CD14-positive monocyte (primary cell): ENCODE data around the gene IPPK. TPM values are rescaled to one million over a fixed set of nuclear protein-coding genes. Genes with fewer than 3 reads are reported as not detected.
"Not testable (repeated sequence)": the region's sequence is repeated elsewhere in the genome, so short reads cannot be mapped to it uniquely, and the experiment has no call there.

Experiments used
- DNase-seq, 3 donors: peaks; one replicate each; pipeline ENCODE4 v3.0.0-alpha.2; 2011 to 2022
- H2AFZ ChIP-seq: 2 replicates; pipeline ENCODE4 v1.6.0; 2012; ENCODE audit warnings: mild to moderate bottlenecking, low read depth, low read length, inconsistent platforms; ENCODE audit not compliant: insufficient read depth, poor library complexity, severe bottlenecking
- H3K27ac ChIP-seq, 2 donors: 1 replicate in 1 of 2; 2 replicates in 1 of 2; pipeline ENCODE4 v1.5.1; 2012 to 2013; ENCODE audit warnings: low read length in 2 of 2, control low read depth in 1 of 2, inconsistent platforms in 1 of 2, low read depth in 1 of 2, mild to moderate bottlenecking in 1 of 2
- H3K27me3 ChIP-seq, 2 donors: one replicate each; pipeline versions ENCODE4 v1.6.0 to v1.6.1; 2011 to 2013; ENCODE audit warnings: low read length in 2 of 2; ENCODE audit not compliant: control insufficient read depth in 2 of 2, insufficient read depth in 2 of 2
- H3K36me3 ChIP-seq, 2 donors: replicated peaks in 1 of 2; 1 replicate in 1 of 2; 2 replicates in 1 of 2; pipeline versions ENCODE4 v1.5.1 to v1.6.1; 2012 to 2013; ENCODE audit warnings: low read length in 2 of 2, control low read depth in 1 of 2, inconsistent platforms in 1 of 2, mild to moderate bottlenecking in 1 of 2; ENCODE audit not compliant: insufficient read depth in 2 of 2, control insufficient read depth in 1 of 2
- H3K4me1 ChIP-seq, 2 donors: 1 replicate in 1 of 2; 2 replicates in 1 of 2; pipeline versions ENCODE4 v1.5.1 to v1.6.1; 2012 to 2013; ENCODE audit warnings: low read length in 2 of 2, control low read depth in 1 of 2, inconsistent platforms in 1 of 2, mild to moderate bottlenecking in 1 of 2, moderate library complexity in 1 of 2; ENCODE audit not compliant: insufficient read depth in 2 of 2, control insufficient read depth in 1 of 2
- H3K4me2 ChIP-seq: replicated peaks from 2 replicates; pipeline ENCODE3; 2012; ENCODE audit warnings: low read length, moderate library complexity, mild to moderate bottlenecking; ENCODE audit not compliant: poor library complexity, severe bottlenecking; ENCODE audit errors: extremely low read depth
- H3K4me3 ChIP-seq, 3 experiments: fragments of 200-600 bp in 1 of 3; sonication (generic) in 1 of 3; replicated peaks in 1 of 3; 1 replicate in 2 of 3; 2 replicates in 1 of 3; pipeline ENCODE4 v1.5.1; 2011 to 2013; ENCODE audit warnings: low read length in 3 of 3, mild to moderate bottlenecking in 3 of 3, control low read depth in 2 of 3, low read depth in 2 of 3, inconsistent platforms in 1 of 3, moderate library complexity in 1 of 3
- H3K79me2 ChIP-seq: 2 replicates; pipeline ENCODE4 v1.6.0; 2012; ENCODE audit warnings: mild to moderate bottlenecking, control low read depth, inconsistent platforms, low read length, moderate library complexity; ENCODE audit not compliant: insufficient read depth
- H3K9ac ChIP-seq: 2 replicates; pipeline ENCODE4 v1.6.0; 2017; ENCODE audit warnings: low read length, mild to moderate bottlenecking; ENCODE audit not compliant: insufficient read depth, poor library complexity, severe bottlenecking
- H3K9me3 ChIP-seq, 2 donors: replicated peaks in 1 of 2; 1 replicate in 1 of 2; 2 replicates in 1 of 2; pipeline versions ENCODE4 v1.5.1 to v1.6.1; 2012 to 2013; ENCODE audit warnings: low read length in 2 of 2, control low read depth in 1 of 2; ENCODE audit not compliant: control insufficient read depth in 1 of 2, insufficient read depth in 1 of 2
- H4K20me1 ChIP-seq: 2 replicates; pipeline ENCODE4 v1.6.0; 2012; ENCODE audit warnings: mild to moderate bottlenecking, low read length, control low read depth, moderate library complexity; ENCODE audit not compliant: insufficient read depth
- H3K27ac Mint-ChIP-seq, 7 donors: one replicate each; pipeline ENCODE4 v1.8.0; 2020; ENCODE audit warnings: mild to moderate bottlenecking in 7 of 7, mixed read lengths in 7 of 7, moderate library complexity in 6 of 7, inconsistent platforms in 2 of 7
- H3K27me3 Mint-ChIP-seq, 3 donors: one replicate each; pipeline ENCODE4 v1.8.0; 2021 to 2022; ENCODE audit warnings: low read depth in 3 of 3, mild to moderate bottlenecking in 3 of 3, mixed read lengths in 3 of 3, moderate library complexity in 3 of 3, inconsistent platforms in 1 of 3
- H3K36me3 Mint-ChIP-seq, 2 donors: one replicate each; pipeline ENCODE4 v1.8.0; 2020; ENCODE audit warnings: mixed read lengths in 2 of 2, inconsistent platforms in 1 of 2, mild to moderate bottlenecking in 1 of 2
- H3K4me1 Mint-ChIP-seq: one replicate; pipeline ENCODE4 v1.8.0; 2020; ENCODE audit warnings: mild to moderate bottlenecking, mixed read lengths
- H3K4me3 Mint-ChIP-seq, 2 donors: one replicate each; pipeline ENCODE4 v1.8.0; 2020; ENCODE audit warnings: mild to moderate bottlenecking in 2 of 2, mixed read lengths in 2 of 2, moderate library complexity in 1 of 2
- H3K9me3 Mint-ChIP-seq, 7 donors: one replicate each; pipeline ENCODE4 v1.8.0; 2020 to 2022; ENCODE audit warnings: mixed read lengths in 7 of 7, mild to moderate bottlenecking in 6 of 7, moderate library complexity in 6 of 7, inconsistent platforms in 2 of 7
- WGBS: methylation state at CpG from one replicate; pipeline ENCODE4 v1.1.5; 2013; ENCODE audit warnings: missing lambda C conversion rate; ENCODE audit not compliant: insufficient coverage; 5-methylcytosine and 5-hydroxymethylcytosine counted together
- intact Hi-C, 2 donors: fragments of 100-400 bp; cut with micrococcal nuclease; formaldehyde crosslinking; loops; one replicate each; pipeline versions ENCODE4 v1.15.0 to v1.15.1; 2023
- polyA plus RNA-seq, 3 donors: library from polyadenylated mRNA; depleted of rRNA in 1 of 3; unstranded in 2 of 3; stranded (reverse) in 1 of 3; fragments of 300-500 nt in 2 of 3; fragments of >200 nt in 1 of 3; fragmentation: Illumina TruSeq in 2 of 3; gene quantifications; 1 replicate in 2 of 3; 2 replicates in 1 of 3; pipeline ENCODE4 v1.2.3, GENCODE V29; 2012 to 2021
- TF ChIP-seq, protein P1 (sequence below): fragments of 200-600 bp; IDR thresholded peaks from one replicate; pipeline ENCODE4 v1.8.0; 2022; ENCODE audit warnings: antibody characterized with exemption, mild to moderate bottlenecking

The IPPK gene
- polyA plus RNA-seq, 3 donors = 1.9 to 11.6 (median 3.2) TPM

GRCh38 chr9:92627651-92628050, 42.3 kb downstream of the IPPK start:
- Mint-ChIP-seq H3K4me1 (peaks cover 11% of the 10 kb centered on the region), H3K36me3 (peaks cover 73 to 89% of the 10 kb centered on the region in 2 donors), H3K27ac (peak overlapping the region in 1 of 7 donors; percentile 10), H3K4me3 (no peak overlapping the region), H3K9me3 (peaks cover 2 to 9% (median 5%) of the 10 kb centered on the region in 7 donors), H3K27me3 (no peaks in the 10 kb centered on the region)
- Histone ChIP-seq H4K20me1 (no peaks in the 10 kb centered on the region), H2AFZ (no peak overlapping the region), H3K27me3 (no peaks in the 10 kb centered on the region), H3K9ac (no peak overlapping the region), H3K79me2 (no peaks in the 10 kb centered on the region), H3K4me1 (no peaks in the 10 kb centered on the region), H3K27ac (no peak overlapping the region), H3K9me3 (no peaks in the 10 kb centered on the region), H3K36me3 (peaks cover 35 to 95% of the 10 kb centered on the region in 2 donors), H3K4me3 (no peak overlapping the region), H3K4me2 (no peak overlapping the region)
- 94% methylated on average over 3 of the region's 5 CpGs for WGBS
- intact Hi-C loops = no loop called here
- no peak for DNase-seq
- TF ChIP-seq, protein P1, sequence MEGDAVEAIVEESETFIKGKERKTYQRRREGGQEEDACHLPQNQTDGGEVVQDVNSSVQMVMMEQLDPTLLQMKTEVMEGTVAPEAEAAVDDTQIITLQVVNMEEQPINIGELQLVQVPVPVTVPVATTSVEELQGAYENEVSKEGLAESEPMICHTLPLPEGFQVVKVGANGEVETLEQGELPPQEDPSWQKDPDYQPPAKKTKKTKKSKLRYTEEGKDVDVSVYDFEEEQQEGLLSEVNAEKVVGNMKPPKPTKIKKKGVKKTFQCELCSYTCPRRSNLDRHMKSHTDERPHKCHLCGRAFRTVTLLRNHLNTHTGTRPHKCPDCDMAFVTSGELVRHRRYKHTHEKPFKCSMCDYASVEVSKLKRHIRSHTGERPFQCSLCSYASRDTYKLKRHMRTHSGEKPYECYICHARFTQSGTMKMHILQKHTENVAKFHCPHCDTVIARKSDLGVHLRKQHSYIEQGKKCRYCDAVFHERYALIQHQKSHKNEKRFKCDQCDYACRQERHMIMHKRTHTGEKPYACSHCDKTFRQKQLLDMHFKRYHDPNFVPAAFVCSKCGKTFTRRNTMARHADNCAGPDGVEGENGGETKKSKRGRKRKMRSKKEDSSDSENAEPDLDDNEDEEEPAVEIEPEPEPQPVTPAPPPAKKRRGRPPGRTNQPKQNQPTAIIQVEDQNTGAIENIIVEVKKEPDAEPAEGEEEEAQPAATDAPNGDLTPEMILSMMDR = no peak

- Mint-ChIP-seq H3K4me1 (peaks cover 11% of the 10 kb centered on the region), H3K9me3 (peaks cover 2 to 9% (median 5%) of the 10 kb centered on the region in 7 donors), H3K27me3 (no peaks in the 10 kb centered on the region), H3K4me3 (no peak overlapping the region), H3K27ac (peak overlapping the region in 1 of 7 donors; percentile 5), H3K36me3 (peaks cover 69 to 86% of the 10 kb centered on the region in 2 donors)
- no peak for DNase-seq
- intact Hi-C loops = no loop called here
- H3K4me2 ChIP-seq = no peak overlapping the region
- H3K27me3 ChIP-seq = no peaks in the 10 kb centered on the region
- no peak overlapping the region for H3K4me3 ChIP-seq
- H3K4me1 ChIP-seq = no peaks in the 10 kb centered on the region
- H4K20me1 ChIP-seq = no peaks in the 10 kb centered on the region
- peaks cover 23 to 92% of the 10 kb centered on the region in 2 donors for H3K36me3 ChIP-seq
- no peaks in the 10 kb centered on the region for H3K9me3 ChIP-seq
- no peak overlapping the region for H3K9ac ChIP-seq
- no peak overlapping the region for H3K27ac ChIP-seq
- no peaks in the 10 kb centered on the region for H3K79me2 ChIP-seq
- TF ChIP-seq, protein P1 = no peak
- H2AFZ ChIP-seq = no peak overlapping the region
These were observed 43.4 kb downstream of the IPPK start for GRCh38 chr9:92626484-92626883.

DNA sequence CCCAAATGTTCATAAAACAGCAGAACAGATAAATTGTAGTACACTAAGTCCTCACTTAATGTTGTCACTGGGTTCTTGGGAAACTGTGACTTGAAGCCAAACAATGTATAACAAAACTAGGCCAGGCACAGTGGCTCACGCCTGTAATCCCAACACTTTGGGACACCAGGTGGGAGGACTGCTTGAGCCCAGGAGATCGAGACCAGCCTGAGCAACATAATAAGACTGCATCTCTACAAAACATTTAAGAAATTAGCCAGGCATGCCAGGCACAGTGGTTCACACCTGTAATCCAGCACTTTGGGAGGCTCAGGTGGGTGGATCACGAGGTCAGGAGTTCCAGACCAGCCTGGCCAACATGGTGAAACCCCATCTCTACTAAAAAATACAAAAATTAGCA, 46.0 kb downstream of the IPPK start:
- H3K36me3 ChIP-seq = peaks cover 34 to 87% of the 10 kb centered on the region in 2 donors
- H3K4me1 ChIP-seq, DNase-seq, intact Hi-C loops, H3K9ac ChIP-seq, H3K27ac Mint-ChIP-seq, H3K9me3 ChIP-seq, H3K4me3 ChIP-seq, H3K27ac ChIP-seq, H3K79me2 ChIP-seq, H3K9me3 Mint-ChIP-seq, H3K27me3 Mint-ChIP-seq, H3K4me3 Mint-ChIP-seq, H4K20me1 ChIP-seq, H3K27me3 ChIP-seq, H2AFZ ChIP-seq, H3K4me2 ChIP-seq: not testable (repeated sequence)
- H3K36me3 Mint-ChIP-seq = peaks cover 74 to 83% of the 10 kb centered on the region in 2 donors
- H3K4me1 Mint-ChIP-seq = peaks cover 11% of the 10 kb centered on the region
- WGBS = 100% methylated on average over 1 of the region's 3 CpGs
